OCI-LY3 (cell line): ENCODE results near the gene VMP1.

Source experiments
- H2AFZ ChIP-seq: fragments of 200-600, 300-600 bp; shearing (Covaris generic); 2 replicates; pipeline ENCODE4 v1.6.0; 2014; ENCODE audit warnings: antibody characterized with exemption, low read depth, low read length
- H3K27ac ChIP-seq: fragments of 200-600, 300-600 bp; sonication (generic); 2 replicates; pipeline ENCODE4 v1.5.1; 2014; ENCODE audit warnings: mild to moderate bottlenecking, low read length, moderate library complexity, mixed read lengths
- H3K27me3 ChIP-seq: fragments of 200-600, 300-600 bp; sonication (generic); 2 replicates; pipeline ENCODE4 v1.6.1; 2014; ENCODE audit warnings: low read depth, low read length, mixed read lengths
- H3K36me3 ChIP-seq: fragments of 200-600, 300-600 bp; sonication (generic); replicated peaks from 2 replicates; pipeline ENCODE3; 2014; ENCODE audit warnings: low read depth, low read length, mixed read lengths
- H3K4me1 ChIP-seq: fragments of 300-600, 200-600 bp; sonication (generic); 2 replicates; pipeline ENCODE4 v1.6.1; 2014; ENCODE audit warnings: low read length, mixed read lengths
- H3K4me2 ChIP-seq: fragments of 200-600, 300-600 bp; sonication (generic); 2 replicates; pipeline ENCODE4 v1.6.1; 2014; ENCODE audit warnings: low read length, mixed read lengths
- H3K4me3 ChIP-seq: fragments of 300-600, 200-600 bp; sonication (generic); 2 replicates; pipeline ENCODE4 v1.5.1; 2014; ENCODE audit warnings: antibody characterized with exemption, mild to moderate bottlenecking, low read length, moderate library complexity
- H3K79me2 ChIP-seq: fragments of 300-600, 200-600 bp; shearing (Covaris generic); 2 replicates; pipeline ENCODE4 v1.6.1; 2014; ENCODE audit warnings: mild to moderate bottlenecking, low read length, mixed read lengths
- H3K9ac ChIP-seq: fragments of 300-600, 200-600 bp; shearing (Covaris generic); 2 replicates; pipeline ENCODE4 v1.6.0; 2014; ENCODE audit warnings: mild to moderate bottlenecking, low read length, moderate library complexity
- H3K9me3 ChIP-seq: fragments of 200-600, 300-600 bp; shearing (Covaris generic); 2 replicates; pipeline ENCODE4 v1.6.1; 2014; ENCODE audit warnings: low read length, mixed read lengths; ENCODE audit not compliant: insufficient read depth
- H4K20me1 ChIP-seq: fragments of 200-600, 300-600 bp; sonication (generic); 2 replicates; pipeline ENCODE4 v1.6.1; 2016; ENCODE audit warnings: low read length, mixed read lengths; ENCODE audit not compliant: insufficient read depth
- EZH2phosphoT487 ChIP-seq: fragments of 200-600 bp; shearing (Covaris generic); IDR thresholded peaks from 2 replicates; pipeline ENCODE4 v1.6.1; 2018; ENCODE audit warnings: antibody characterized with exemption, mixed run types, low read depth
- TF ChIP-seq, protein P1 (sequence below): fragments of 200-600, 300-600 bp; sonication (generic); IDR thresholded peaks from 2 replicates; pipeline ENCODE4 v1.5.1; 2014; ENCODE audit warnings: antibody characterized with exemption, low read length, low read depth

Gene VMP1

GRCh38 chr17:59884861-59885260, 177.4 kb downstream of the VMP1 start:
- H3K36me3 ChIP-seq, result peaks cover 15% of the 10 kb centered on the region

DNA sequence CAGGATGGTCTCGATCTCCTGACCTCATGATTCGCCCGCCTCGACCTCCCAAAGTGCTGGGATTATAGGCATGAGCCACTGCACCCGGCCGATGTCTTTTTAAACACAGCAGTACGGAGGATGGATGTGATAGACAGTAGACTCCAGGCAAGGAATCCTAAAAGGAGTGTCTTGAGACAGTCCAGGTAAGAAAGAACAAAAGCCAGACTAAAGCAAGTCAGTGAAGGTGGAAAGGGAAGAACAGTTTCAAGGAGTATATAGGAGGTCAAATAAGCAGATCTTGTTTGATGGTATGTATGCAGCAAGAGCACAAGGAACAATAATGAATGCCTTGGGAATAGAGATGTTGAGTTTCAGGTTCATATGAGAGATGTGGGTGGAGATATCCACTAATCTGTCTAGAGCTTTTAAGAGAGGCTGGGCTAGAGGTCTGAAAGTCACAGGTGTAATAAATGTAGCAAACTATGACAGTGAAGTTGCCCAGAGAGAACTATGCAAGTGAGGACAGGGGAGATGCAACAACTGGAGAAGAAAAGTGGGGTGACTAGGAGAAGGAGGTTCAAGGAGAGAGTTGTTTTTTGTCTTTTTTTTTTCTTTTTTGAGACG, 180.8 kb downstream of the VMP1 start:
- no peaks in the 10 kb centered on the region for H4K20me1 ChIP-seq
- H3K9me3 ChIP-seq, result no peaks in the 10 kb centered on the region
- no peak overlapping the region for H3K4me2 ChIP-seq
- peaks cover 3% of the 10 kb centered on the region; the same call in 1 of the 2 replicates for H3K4me1 ChIP-seq
- H3K27ac ChIP-seq, result no peak overlapping the region
- H3K79me2 ChIP-seq, result peaks cover 16% of the 10 kb centered on the region
- TF ChIP-seq, protein P1, sequence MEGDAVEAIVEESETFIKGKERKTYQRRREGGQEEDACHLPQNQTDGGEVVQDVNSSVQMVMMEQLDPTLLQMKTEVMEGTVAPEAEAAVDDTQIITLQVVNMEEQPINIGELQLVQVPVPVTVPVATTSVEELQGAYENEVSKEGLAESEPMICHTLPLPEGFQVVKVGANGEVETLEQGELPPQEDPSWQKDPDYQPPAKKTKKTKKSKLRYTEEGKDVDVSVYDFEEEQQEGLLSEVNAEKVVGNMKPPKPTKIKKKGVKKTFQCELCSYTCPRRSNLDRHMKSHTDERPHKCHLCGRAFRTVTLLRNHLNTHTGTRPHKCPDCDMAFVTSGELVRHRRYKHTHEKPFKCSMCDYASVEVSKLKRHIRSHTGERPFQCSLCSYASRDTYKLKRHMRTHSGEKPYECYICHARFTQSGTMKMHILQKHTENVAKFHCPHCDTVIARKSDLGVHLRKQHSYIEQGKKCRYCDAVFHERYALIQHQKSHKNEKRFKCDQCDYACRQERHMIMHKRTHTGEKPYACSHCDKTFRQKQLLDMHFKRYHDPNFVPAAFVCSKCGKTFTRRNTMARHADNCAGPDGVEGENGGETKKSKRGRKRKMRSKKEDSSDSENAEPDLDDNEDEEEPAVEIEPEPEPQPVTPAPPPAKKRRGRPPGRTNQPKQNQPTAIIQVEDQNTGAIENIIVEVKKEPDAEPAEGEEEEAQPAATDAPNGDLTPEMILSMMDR, result no peak
- TF ChIP-seq EZH2phosphoT487, result no peak
- peaks cover 15% of the 10 kb centered on the region for H3K36me3 ChIP-seq
- H3K27me3 ChIP-seq, result peaks cover 3% of the 10 kb centered on the region; the same call in 1 of the 2 replicates
- H3K9ac ChIP-seq, result no peak overlapping the region
- no peak overlapping the region for H3K4me3 ChIP-seq
- no peak overlapping the region for H2AFZ ChIP-seq

More at GRCh38 chr17:59884861-59885260, 177.4 kb downstream of the VMP1 start:
- Histone ChIP-seq H3K27me3 (no peaks in the 10 kb centered on the region), H3K4me3 (no peak overlapping the region), H3K4me1 (no peaks in the 10 kb centered on the region), H3K9me3 (no peaks in the 10 kb centered on the region), H3K79me2 (no peaks in the 10 kb centered on the region), H3K27ac (no peak overlapping the region), H3K4me2 (no peak overlapping the region), H3K9ac (no peak overlapping the region), H2AFZ (no peak overlapping the region), H4K20me1 (no peaks in the 10 kb centered on the region)
- TF ChIP-seq EZH2phosphoT487, result no peak
- TF ChIP-seq, protein P1, result no peak

- H3K4me2 ChIP-seq, result no peak overlapping the region
- TF ChIP-seq EZH2phosphoT487, result no peak
- TF ChIP-seq, protein P1, result no peak
Observed at GRCh38 chr17:59890720-59891119, 183.3 kb downstream of the VMP1 start.

More at GRCh38 chr17:59890720-59891119, 183.3 kb downstream of the VMP1 start:
- Histone ChIP-seq H3K27me3 (peaks cover 4% of the 10 kb centered on the region; the same call in 1 of the 2 replicates), H3K4me1 (peaks cover 10% of the 10 kb centered on the region), H3K9me3 (no peaks in the 10 kb centered on the region), H3K9ac (no peak overlapping the region), H3K36me3 (peaks cover 9% of the 10 kb centered on the region), H3K79me2 (peaks cover 41% of the 10 kb centered on the region), H3K4me3 (no peak overlapping the region), H2AFZ (no peak overlapping the region), H4K20me1 (peaks cover 8% of the 10 kb centered on the region), H3K27ac (no peak overlapping the region)
